Inferior parietal cortex (tissue), 1 donor: ENCODE measurements around the gene FARS2.

Source experiments
- DNase-seq: peaks from one replicate; pipeline ENCODE4 v3.0.0-alpha.2; 2016; ENCODE audit errors: extremely low spot score

The FARS2 gene

DNA sequence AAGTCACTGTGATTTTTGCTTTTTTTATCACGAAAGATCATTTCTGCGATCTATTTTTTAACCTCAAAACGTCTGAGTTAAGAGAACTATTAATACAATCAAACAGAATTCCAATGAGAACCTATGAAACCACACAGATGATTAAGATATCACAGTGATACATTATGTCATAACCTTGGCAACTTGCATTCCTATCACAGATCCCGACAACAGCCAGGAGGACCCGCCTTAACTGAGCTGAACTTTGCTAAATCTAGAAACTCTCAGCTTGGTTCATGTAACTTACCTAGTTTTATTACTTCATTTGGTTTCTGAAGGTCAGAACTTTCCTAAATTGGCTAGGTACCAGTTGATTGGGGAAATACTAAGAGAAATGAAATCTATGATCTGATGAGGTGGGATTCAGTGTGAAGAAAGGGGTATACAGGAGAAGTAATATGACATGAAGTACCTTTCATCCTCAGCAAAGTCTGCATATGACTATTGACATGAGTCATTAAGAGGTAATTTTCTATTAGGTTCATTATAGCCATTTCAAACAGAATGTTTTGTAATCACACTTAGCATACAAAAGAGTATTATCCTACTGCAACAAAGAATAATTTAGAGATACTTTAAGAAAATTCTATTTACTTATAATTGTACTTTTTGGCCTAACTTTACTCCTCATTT is 11.7 kb upstream of the FARS2 start:
- DNase-seq: no peak

GRCh38 chr6:5250451-5250850 is 10.9 kb upstream of the FARS2 start:
- no peak for DNase-seq

DNA sequence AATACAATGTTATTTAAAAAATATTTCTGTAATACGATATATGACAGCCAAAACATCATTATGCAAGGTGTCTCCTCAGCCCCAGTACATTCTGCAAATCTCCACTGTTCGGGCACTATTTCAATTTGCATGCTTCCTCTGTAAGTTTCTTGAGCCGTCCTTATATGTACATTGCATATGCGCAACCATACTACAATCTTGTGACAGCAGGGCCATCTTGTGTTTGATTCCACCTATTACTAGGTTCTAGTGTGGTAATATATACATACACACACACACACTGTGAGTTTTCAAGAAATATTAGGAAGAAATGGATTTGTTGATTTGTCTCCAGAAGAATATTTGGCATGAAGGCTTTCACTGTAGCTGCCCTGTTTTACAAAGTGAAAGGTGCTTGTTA is 10.4 kb upstream of the FARS2 start:
- no peak for DNase-seq

DNA sequence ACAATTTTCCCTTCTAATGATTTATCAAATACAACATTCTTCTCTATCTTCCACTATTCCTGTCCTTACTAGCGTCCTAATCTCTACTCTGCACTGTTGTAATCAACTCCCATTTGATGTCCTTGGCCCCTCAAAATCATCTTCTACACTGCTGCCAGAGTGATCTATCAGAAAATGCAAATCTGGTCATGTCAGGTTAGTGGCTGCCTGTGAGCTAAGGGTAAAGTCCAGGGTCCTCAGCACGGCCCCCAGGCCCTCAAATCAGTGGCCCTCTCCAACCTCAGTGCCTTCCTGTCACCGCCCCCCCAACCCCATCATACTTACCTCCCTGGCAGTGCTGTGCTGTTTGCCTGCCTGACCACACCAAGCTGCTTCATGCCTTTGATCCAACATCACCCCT is 4.4 kb upstream of the FARS2 start:
- no peak for DNase-seq

DNA sequence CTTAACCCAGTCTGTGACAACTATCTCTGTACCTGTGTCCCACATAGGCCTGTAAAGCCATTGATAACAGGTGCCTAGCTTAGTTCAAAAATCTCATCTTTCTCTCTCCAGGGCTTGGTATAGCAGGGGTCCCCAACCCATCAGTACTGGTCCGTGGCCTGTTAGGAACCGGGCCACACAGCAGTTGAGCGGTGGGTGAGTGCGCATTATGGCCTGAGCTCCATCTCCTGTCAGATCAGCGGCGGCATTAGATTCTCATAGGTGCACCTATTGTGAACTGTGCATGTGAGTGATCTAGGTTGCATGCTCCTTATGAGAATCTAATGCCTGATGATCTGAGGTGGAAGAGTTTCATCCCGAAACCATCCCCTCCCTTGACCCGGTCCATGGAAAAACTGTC is 3.9 kb upstream of the FARS2 start:
- DNase-seq: no peak

GRCh38 chr6:5259428-5259827 is 1.9 kb upstream of the FARS2 start:
- DNase-seq: no peak

DNA sequence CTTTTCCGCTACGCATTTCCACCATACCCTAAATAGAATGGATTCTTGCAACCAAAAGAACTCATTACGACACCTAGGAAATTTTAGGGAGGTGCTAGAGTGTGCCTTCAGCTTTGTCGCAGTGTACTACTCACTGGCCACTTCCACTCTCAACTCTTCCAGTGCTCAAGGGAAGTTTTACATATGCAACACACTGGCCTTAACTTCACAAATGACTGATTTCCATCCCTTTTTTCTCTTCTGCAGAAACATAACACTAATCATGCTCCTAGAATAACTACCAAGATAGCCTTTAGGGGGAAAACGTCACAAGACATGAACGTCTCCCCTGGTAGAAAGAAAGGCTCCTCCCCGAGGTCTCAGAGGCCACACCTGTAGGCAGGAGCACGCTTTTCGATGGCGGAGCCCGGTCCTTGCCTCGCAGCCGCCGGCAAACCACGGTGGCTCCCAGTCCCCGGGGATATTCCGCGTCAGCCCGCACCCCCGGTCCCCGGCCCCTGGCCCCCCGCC is 1.1 kb upstream of the FARS2 start:
- DNase-seq: peak; percentile 58

DNA sequence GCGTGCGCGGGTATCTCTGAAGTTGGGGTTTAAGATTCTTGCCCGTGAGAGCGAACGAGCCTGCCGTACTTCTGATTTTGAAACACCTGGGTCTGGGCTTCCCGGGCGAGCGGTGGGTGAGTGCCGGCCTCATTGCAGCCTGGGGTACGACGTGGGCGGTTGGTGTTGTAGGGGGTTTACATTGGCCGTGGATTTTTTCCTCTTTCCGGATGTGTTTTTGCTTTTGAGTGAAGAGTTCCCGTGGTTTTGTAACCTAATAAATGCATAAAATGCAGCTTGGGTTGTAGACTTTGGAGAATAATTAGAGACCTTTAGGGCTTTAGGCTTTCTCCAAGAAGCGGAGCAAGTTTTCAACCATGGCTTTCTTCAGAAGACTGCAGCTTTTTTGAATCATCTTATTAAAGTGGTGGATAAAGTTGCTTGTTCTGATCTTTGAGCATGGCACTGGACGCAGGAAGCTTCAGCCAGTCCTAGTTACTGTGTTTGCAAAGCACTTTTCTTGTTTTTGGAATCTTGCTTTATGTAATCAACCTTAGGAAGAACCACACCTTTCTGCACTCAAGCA is 314 bp downstream of the FARS2 start:
- peak; percentile 46 for DNase-seq

- DNase-seq: no peak
Measured at GRCh38 chr6:5266423-5266822, 5.1 kb downstream of the FARS2 start.

- DNase-seq: no peak
Measured at GRCh38 chr6:5270093-5270680, 8.9 kb downstream of the FARS2 start.

DNA sequence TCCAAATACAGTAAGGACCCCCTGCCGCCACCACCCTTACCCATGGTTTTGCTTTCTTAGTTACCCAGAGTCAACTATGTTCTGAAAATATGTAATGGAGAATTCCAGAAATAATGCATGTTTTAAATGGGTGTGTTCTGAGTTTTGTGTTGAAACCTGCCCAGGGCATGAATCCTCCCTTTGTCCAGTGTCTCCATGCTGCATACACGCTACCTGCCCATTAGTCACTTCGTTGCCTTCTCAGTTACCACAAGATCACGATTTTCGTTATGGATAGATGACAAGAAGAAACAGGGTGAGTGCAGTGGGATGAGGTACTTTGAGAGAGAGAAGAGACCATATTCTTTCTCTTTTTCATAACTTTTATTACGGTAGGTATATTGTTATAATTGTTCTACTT is 10.6 kb downstream of the FARS2 start:
- DNase-seq: no peak

DNA sequence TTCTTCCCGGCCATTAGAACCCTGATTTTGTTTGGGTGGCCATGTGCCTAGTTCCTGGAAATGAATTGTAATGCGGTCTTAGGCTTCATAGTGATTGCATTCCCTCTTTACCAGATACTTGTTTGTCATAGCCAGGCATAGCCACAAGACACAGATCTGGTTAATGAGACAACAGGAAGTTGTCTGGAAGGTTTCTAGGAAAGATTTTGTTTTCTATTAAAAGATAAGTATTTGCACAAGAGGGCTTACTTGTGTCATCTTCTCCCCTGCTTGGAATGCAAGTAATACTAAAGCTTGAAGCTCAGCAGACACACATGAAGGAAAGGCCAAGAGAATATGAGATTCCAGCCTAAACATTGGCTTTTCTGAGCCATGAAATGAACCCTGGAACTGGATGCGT is 12.9 kb downstream of the FARS2 start:
- no peak for DNase-seq

DNA sequence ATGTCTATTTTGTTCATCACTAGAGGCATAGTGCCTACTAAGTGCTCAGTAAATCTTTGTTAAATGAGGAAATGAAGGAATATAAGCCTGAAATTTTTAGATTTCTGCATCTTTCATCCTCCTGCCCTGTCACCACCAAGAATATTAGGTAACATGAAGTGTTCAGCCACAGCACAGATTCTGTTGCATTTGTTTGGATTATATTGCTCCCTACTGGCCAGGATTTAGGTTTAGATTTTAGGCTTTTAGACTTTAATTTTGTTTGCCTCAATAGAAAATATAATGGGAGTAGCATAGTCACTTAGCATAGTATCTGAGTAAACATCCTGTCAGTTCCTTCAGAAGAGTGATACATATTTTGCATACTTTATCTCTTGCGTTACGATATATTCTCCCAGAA is 14.2 kb downstream of the FARS2 start:
- no peak for DNase-seq

DNA sequence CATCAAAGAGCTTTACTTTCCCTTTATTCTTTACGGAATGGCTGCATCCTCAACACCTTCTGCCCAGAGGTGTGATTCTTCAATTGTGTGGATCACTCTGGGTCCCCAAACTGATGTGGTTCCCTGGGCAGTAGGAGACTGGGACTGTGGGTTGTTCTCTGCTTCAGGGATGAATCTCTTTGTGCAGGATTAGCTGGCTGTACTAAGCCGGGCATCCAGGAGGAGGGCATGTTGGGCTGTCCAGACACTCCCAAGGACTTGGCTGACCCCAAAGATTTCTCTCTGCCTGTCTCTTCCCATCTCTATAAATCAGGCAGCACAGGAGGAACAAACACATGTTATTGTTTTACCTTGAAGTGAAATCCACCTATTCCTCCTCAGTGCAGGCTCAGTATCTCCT is 15.3 kb downstream of the FARS2 start:
- DNase-seq: no peak

- no peak for DNase-seq
Measured at GRCh38 chr6:5277589-5277988, 16.3 kb downstream of the FARS2 start.

DNA sequence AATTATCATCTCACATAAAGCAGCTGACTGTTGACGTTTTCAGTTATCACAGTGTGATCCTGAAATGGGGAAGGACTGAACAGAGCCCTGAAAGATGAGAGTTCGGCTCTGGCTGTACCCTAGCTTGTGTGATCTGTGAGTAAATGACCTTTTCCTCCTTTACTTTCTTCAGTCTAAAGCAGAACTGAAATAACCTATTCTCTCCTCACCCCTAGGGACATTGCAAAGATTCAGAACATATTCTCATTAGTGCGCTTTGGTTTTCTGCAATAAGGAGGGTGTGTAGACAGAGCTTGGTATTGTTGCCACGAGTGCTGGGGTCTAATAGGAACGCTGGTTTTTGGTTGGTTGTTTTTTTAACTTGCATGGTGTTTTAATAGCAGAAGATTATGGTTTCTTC is 16.7 kb downstream of the FARS2 start:
- no peak for DNase-seq

GRCh38 chr6:5278565-5279120 is 17.3 kb downstream of the FARS2 start:
- DNase-seq: no peak

- DNase-seq: no peak
Measured at GRCh38 chr6:5279891-5280338, 18.6 kb downstream of the FARS2 start.

DNA sequence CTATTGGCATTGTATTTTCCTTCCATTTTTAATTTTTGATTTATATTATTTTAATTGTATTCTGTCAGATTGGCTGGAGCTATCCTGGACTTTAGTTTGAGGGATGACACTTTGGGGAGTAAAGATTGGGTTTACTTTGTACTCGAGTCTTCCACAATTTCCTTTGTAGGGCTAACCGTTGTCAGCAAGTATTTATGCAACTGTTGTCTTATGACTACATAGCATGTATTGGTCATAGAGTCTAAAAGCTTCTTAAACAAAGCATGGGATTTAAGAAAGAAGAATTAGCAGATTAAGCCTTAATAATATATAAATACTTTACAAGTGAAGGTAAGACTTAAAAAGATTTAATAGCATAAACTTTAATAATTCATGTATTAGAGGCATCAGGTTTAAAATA is 19.6 kb downstream of the FARS2 start:
- DNase-seq: no peak

- DNase-seq: no peak
Measured at GRCh38 chr6:5282191-5282623, 20.9 kb downstream of the FARS2 start.

DNA sequence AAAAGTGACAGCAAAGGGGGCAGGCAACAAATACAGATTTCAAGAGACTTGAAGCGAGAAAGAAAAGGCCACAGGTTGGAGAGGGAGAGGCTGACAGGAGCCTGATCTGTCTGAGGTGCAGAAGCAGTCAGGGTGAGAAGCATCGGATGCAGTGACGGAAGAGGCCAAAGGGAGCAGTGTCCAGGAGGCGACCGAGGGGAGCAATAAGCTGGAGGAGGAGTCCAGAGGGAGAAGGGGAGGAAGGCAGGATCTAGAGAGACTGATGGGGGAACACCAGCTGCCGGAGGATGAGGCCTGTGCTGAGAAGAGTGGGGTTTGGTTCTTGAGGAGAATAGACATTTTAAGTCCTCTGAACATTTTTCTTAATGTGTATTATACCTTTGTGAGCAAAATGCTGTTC is 23.8 kb downstream of the FARS2 start:
- DNase-seq: no peak

- no peak for DNase-seq
Measured at GRCh38 chr6:5285526-5285925, 24.2 kb downstream of the FARS2 start.

- DNase-seq: no peak
Measured at GRCh38 chr6:5286780-5287179, 25.5 kb downstream of the FARS2 start.
